Transverse colon (tissue), 4 donors: Measurements from ENCODE around the gene CLCN1.

Experiments used
- CTCF ChIP-seq, 5 experiments: fragments of 200-600 bp in 3 of 5; fragments of 450-650 bp in 2 of 5; sonication (generic) in 3 of 5; IDR thresholded peaks; 1 replicate in 2 of 5; 2 replicates in 3 of 5; pipeline ENCODE4 v1.5.1; 2016 to 2017; ENCODE audit warnings: antibody characterized with exemption in 5 of 5, inconsistent platforms in 3 of 5, mild to moderate bottlenecking in 2 of 5, moderate library complexity in 1 of 5
- POLR2A ChIP-seq: fragments of 450-650 bp; IDR thresholded peaks from one replicate; pipeline ENCODE4 v1.6.1; 2016; ENCODE audit warnings: antibody characterized with exemption, mild to moderate bottlenecking, moderate library complexity
- POLR2AphosphoS5 ChIP-seq, 3 donors: sonication (generic); formaldehyde crosslinking; IDR thresholded peaks; one replicate each; pipeline ENCODE4 v1.6.1; 2016; ENCODE audit warnings: antibody characterized with exemption in 3 of 3

GRCh38 chr7:143396625-143397556 is 81.0 kb downstream of the CLCN1 start:
- TF ChIP-seq CTCF (IDR thresholded peaks at IDR 0.05), result no peak
- TF ChIP-seq POLR2AphosphoS5 (IDR thresholded peaks at IDR 0.05), result no peak
- TF ChIP-seq POLR2A, result no peak
